ENCODE measurements around the gene MEF2C.
A peak's percentile ranks its signal among the peaks of the same experiment; 100 is the strongest.

MEF2C gene

GRCh38 chr5:88837222-88837621 lies 45.8 kb downstream of the MEF2C start:
- Histone ChIP-seq H3K27ac (ENCODE audit: low read length) (no peak overlapping the region), H3K9me3 (ENCODE audit: control insufficient read depth in 1 of 2, low read length in 2 of 2) (no peaks in the 10 kb centered on the region), H3K4me1 (ENCODE audit: control insufficient read depth in 1 of 2, insufficient read depth in 2 of 2, low read length in 2 of 2) (peaks cover 0 to 18% of the 10 kb centered on the region in 2 donors), H3K27me3 (ENCODE audit: low read depth, low read length) (no peaks in the 10 kb centered on the region), H3K4me3 (ENCODE audit: low read depth in 1 of 2, low read length in 2 of 2) (no peak overlapping the region), H3K36me3 (ENCODE audit: control insufficient read depth in 1 of 2, insufficient read depth in 2 of 2, low read length in 2 of 2) (no peaks in the 10 kb centered on the region)

GRCh38 chr5:88836195-88836838 lies 46.7 kb downstream of the MEF2C start:
- Histone ChIP-seq H3K4me3 (ENCODE audit: low read depth in 1 of 2, low read length in 2 of 2) (peak overlapping the region; percentile 19 to 48), H3K36me3 (ENCODE audit: control insufficient read depth in 1 of 2, insufficient read depth in 2 of 2, low read length in 2 of 2) (no peaks in the 10 kb centered on the region), H3K4me1 (ENCODE audit: control insufficient read depth in 1 of 2, insufficient read depth in 2 of 2, low read length in 2 of 2) (peaks cover 0 to 18% of the 10 kb centered on the region in 2 donors), H3K27ac (ENCODE audit: low read length) (peak overlapping the region; percentile 63), H3K27me3 (ENCODE audit: low read depth, low read length) (no peaks in the 10 kb centered on the region), H3K9me3 (ENCODE audit: control insufficient read depth in 1 of 2, low read length in 2 of 2) (no peaks in the 10 kb centered on the region)

GRCh38 chr5:88834499-88834898 lies 48.5 kb downstream of the MEF2C start:
- Histone ChIP-seq H3K27ac (ENCODE audit: low read length) (peak overlapping the region; percentile 70), H3K36me3 (ENCODE audit: control insufficient read depth in 1 of 2, insufficient read depth in 2 of 2, low read length in 2 of 2) (no peaks in the 10 kb centered on the region), H3K4me3 (ENCODE audit: low read depth in 1 of 2, low read length in 2 of 2) (no peak overlapping the region), H3K27me3 (ENCODE audit: low read depth, low read length) (no peaks in the 10 kb centered on the region), H3K9me3 (ENCODE audit: control insufficient read depth in 1 of 2, low read length in 2 of 2) (no peaks in the 10 kb centered on the region), H3K4me1 (ENCODE audit: control insufficient read depth in 1 of 2, insufficient read depth in 2 of 2, low read length in 2 of 2) (peaks cover 4 to 23% of the 10 kb centered on the region in 2 donors)

GRCh38 chr5:88834131-88834462 lies 48.9 kb downstream of the MEF2C start:
- Histone ChIP-seq H3K27ac (ENCODE audit: low read length) (peak overlapping the region; percentile 70), H3K36me3 (ENCODE audit: control insufficient read depth in 1 of 2, insufficient read depth in 2 of 2, low read length in 2 of 2) (no peaks in the 10 kb centered on the region), H3K4me3 (ENCODE audit: low read depth in 1 of 2, low read length in 2 of 2) (peak overlapping the region in 1 of 2 donors; percentile 10), H3K9me3 (ENCODE audit: control insufficient read depth in 1 of 2, low read length in 2 of 2) (no peaks in the 10 kb centered on the region), H3K4me1 (ENCODE audit: control insufficient read depth in 1 of 2, insufficient read depth in 2 of 2, low read length in 2 of 2) (peaks cover 4 to 23% of the 10 kb centered on the region in 2 donors), H3K27me3 (ENCODE audit: low read depth, low read length) (no peaks in the 10 kb centered on the region)

- Histone ChIP-seq H3K4me1 (ENCODE audit: control insufficient read depth in 1 of 2, insufficient read depth in 2 of 2, low read length in 2 of 2) (peaks cover 4 to 23% of the 10 kb centered on the region in 2 donors), H3K27ac (ENCODE audit: low read length) (peak overlapping the region; percentile 70), H3K4me3 (ENCODE audit: low read depth in 1 of 2, low read length in 2 of 2) (peak overlapping the region in 1 of 2 donors; percentile 10), H3K36me3 (ENCODE audit: control insufficient read depth in 1 of 2, insufficient read depth in 2 of 2, low read length in 2 of 2) (no peaks in the 10 kb centered on the region), H3K9me3 (ENCODE audit: control insufficient read depth in 1 of 2, low read length in 2 of 2) (no peaks in the 10 kb centered on the region), H3K27me3 (ENCODE audit: low read depth, low read length) (no peaks in the 10 kb centered on the region)
Measured at GRCh38 chr5:88833371-88834130, 49.4 kb downstream of the MEF2C start.

- Histone ChIP-seq H3K4me1 (ENCODE audit: control insufficient read depth in 1 of 2, insufficient read depth in 2 of 2, low read length in 2 of 2) (peaks cover 4 to 29% of the 10 kb centered on the region in 2 donors), H3K36me3 (ENCODE audit: control insufficient read depth in 1 of 2, insufficient read depth in 2 of 2, low read length in 2 of 2) (no peaks in the 10 kb centered on the region), H3K27ac (ENCODE audit: low read length) (no peak overlapping the region), H3K4me3 (ENCODE audit: low read depth in 1 of 2, low read length in 2 of 2) (no peak overlapping the region), H3K27me3 (ENCODE audit: low read depth, low read length) (no peaks in the 10 kb centered on the region), H3K9me3 (ENCODE audit: control insufficient read depth in 1 of 2, low read length in 2 of 2) (no peaks in the 10 kb centered on the region)
Measured at GRCh38 chr5:88831816-88832215, 51.2 kb downstream of the MEF2C start.

- Histone ChIP-seq H3K36me3 (ENCODE audit: control insufficient read depth in 1 of 2, insufficient read depth in 2 of 2, low read length in 2 of 2) (no peaks in the 10 kb centered on the region), H3K27me3 (ENCODE audit: low read depth, low read length) (no peaks in the 10 kb centered on the region), H3K4me1 (ENCODE audit: control insufficient read depth in 1 of 2, insufficient read depth in 2 of 2, low read length in 2 of 2) (peaks cover 4 to 29% of the 10 kb centered on the region in 2 donors), H3K27ac (ENCODE audit: low read length) (no peak overlapping the region), H3K9me3 (ENCODE audit: control insufficient read depth in 1 of 2, low read length in 2 of 2) (no peaks in the 10 kb centered on the region), H3K4me3 (ENCODE audit: low read depth in 1 of 2, low read length in 2 of 2) (no peak overlapping the region)
Measured at GRCh38 chr5:88830567-88830966, 52.4 kb downstream of the MEF2C start.

GRCh38 chr5:88829775-88830174 lies 53.2 kb downstream of the MEF2C start:
- H3K9me3 ChIP-seq (ENCODE audit: control insufficient read depth in 1 of 2, low read length in 2 of 2): no peaks in the 10 kb centered on the region
- H3K27me3 ChIP-seq (ENCODE audit: low read depth, low read length): no peaks in the 10 kb centered on the region
- peak overlapping the region; percentile 64 for H3K27ac ChIP-seq (ENCODE audit: low read length)
- peaks cover 4 to 34% of the 10 kb centered on the region in 2 donors for H3K4me1 ChIP-seq (ENCODE audit: control insufficient read depth in 1 of 2, insufficient read depth in 2 of 2, low read length in 2 of 2)
- peak overlapping the region in 1 of 2 donors; percentile 5 for H3K4me3 ChIP-seq (ENCODE audit: low read depth in 1 of 2, low read length in 2 of 2)
- no peaks in the 10 kb centered on the region for H3K36me3 ChIP-seq (ENCODE audit: control insufficient read depth in 1 of 2, insufficient read depth in 2 of 2, low read length in 2 of 2)

GRCh38 chr5:88829054-88829453 lies 53.9 kb downstream of the MEF2C start:
- Histone ChIP-seq H3K4me3 (ENCODE audit: low read depth in 1 of 2, low read length in 2 of 2) (no peak overlapping the region), H3K27ac (ENCODE audit: low read length) (peak overlapping the region; percentile 64), H3K27me3 (ENCODE audit: low read depth, low read length) (no peaks in the 10 kb centered on the region), H3K36me3 (ENCODE audit: control insufficient read depth in 1 of 2, insufficient read depth in 2 of 2, low read length in 2 of 2) (no peaks in the 10 kb centered on the region), H3K9me3 (ENCODE audit: control insufficient read depth in 1 of 2, low read length in 2 of 2) (no peaks in the 10 kb centered on the region), H3K4me1 (ENCODE audit: control insufficient read depth in 1 of 2, insufficient read depth in 2 of 2, low read length in 2 of 2) (peaks cover 4 to 31% of the 10 kb centered on the region in 2 donors)

- Histone ChIP-seq H3K9me3 (ENCODE audit: control insufficient read depth in 1 of 2, low read length in 2 of 2) (no peaks in the 10 kb centered on the region), H3K36me3 (ENCODE audit: control insufficient read depth in 1 of 2, insufficient read depth in 2 of 2, low read length in 2 of 2) (no peaks in the 10 kb centered on the region), H3K27ac (ENCODE audit: low read length) (peak overlapping the region; percentile 35), H3K4me3 (ENCODE audit: low read depth in 1 of 2, low read length in 2 of 2) (no peak overlapping the region), H3K27me3 (ENCODE audit: low read depth, low read length) (no peaks in the 10 kb centered on the region), H3K4me1 (ENCODE audit: control insufficient read depth in 1 of 2, insufficient read depth in 2 of 2, low read length in 2 of 2) (peaks cover 4 to 23% of the 10 kb centered on the region in 2 donors)
Measured at GRCh38 chr5:88827997-88828396, 55.0 kb downstream of the MEF2C start.

GRCh38 chr5:88826646-88827585 lies 56.1 kb downstream of the MEF2C start:
- H3K27ac ChIP-seq (ENCODE audit: low read length): peak overlapping the region; percentile 79
- no peaks in the 10 kb centered on the region for H3K9me3 ChIP-seq (ENCODE audit: control insufficient read depth in 1 of 2, low read length in 2 of 2)
- no peak overlapping the region for H3K4me3 ChIP-seq (ENCODE audit: low read depth in 1 of 2, low read length in 2 of 2)
- peaks cover 0 to 6% of the 10 kb centered on the region in 2 donors for H3K36me3 ChIP-seq (ENCODE audit: control insufficient read depth in 1 of 2, insufficient read depth in 2 of 2, low read length in 2 of 2)
- peaks cover 4 to 20% of the 10 kb centered on the region in 2 donors for H3K4me1 ChIP-seq (ENCODE audit: control insufficient read depth in 1 of 2, insufficient read depth in 2 of 2, low read length in 2 of 2)
- H3K27me3 ChIP-seq (ENCODE audit: low read depth, low read length): no peaks in the 10 kb centered on the region
